HepG2 (cell line): Measurements from ENCODE around the gene ARHGAP26. TPM values are rescaled to one million over a fixed set of nuclear protein-coding genes. Genes with fewer than 3 reads are reported as not detected.

Experiments
- ATAC-seq: fragments of 200-7000 bp; cut with Tn5 transposase; 3 replicates; pipeline ENCODE4 v1.9.1; 2020; ENCODE audit warnings: mild to moderate bottlenecking, moderate library complexity
- BruUV-seq: library from RNA; stranded (reverse); fragments of 400-500 nt; replicated peaks from 2 replicates; lab custom pipeline; 2021; lab: Mats Ljungman, UMichigan
- CTCF ChIA-PET: fragments of 300-600 bp; formaldehyde crosslinking; extraction: SDS; loops from one replicate; lab custom pipeline; 2021; ENCODE audit warnings: low total read pairs, inconsistent platforms, low intra/inter-chr PET ratio; lab: Yijun Ruan, JAX
- POLR2A ChIA-PET: fragments of 350-600 bp; sonication (Branson Sonifier 250); formaldehyde crosslinking; loops from one replicate; lab custom pipeline; 2020; ENCODE audit warnings: antibody characterized with exemption, inconsistent platforms; lab: Yijun Ruan, JAX
- DNase-seq: peaks from one replicate; pipeline ENCODE4 v3.0.0-alpha.2; 2015; ENCODE audit warnings: low spot score
- FAIRE-seq: peaks from 3 replicates; lab custom pipeline; 2011; peaks lifted over from hg19 to GRCh38; lab: Jason Lieb, UNC
- H2AFZ ChIP-seq: one replicate; pipeline ENCODE4 v1.6.1; 2011; ENCODE audit warnings: low read length, inconsistent platforms
- H3K27ac ChIP-seq: fragments of 300-600 bp; 3 replicates; pipeline ENCODE4 v1.8.0; 2011; ENCODE audit warnings: mixed run types, mild to moderate bottlenecking, mixed read lengths, low read length, inconsistent platforms; ENCODE audit not compliant: insufficient read depth; ENCODE audit errors: extremely low read length
- H3K27me3 ChIP-seq, 2 experiments: fragments of 200-600 bp in 1 of 2; 2 replicates in 1 of 2; 3 replicates in 1 of 2; pipeline versions ENCODE4 v1.6.0 to v1.8.0; 2011; ENCODE audit warnings: low read length in 2 of 2, mild to moderate bottlenecking in 2 of 2, moderate library complexity in 2 of 2, inconsistent platforms in 1 of 2; ENCODE audit not compliant: insufficient read depth in 2 of 2, control insufficient read depth in 1 of 2
- H3K36me3 ChIP-seq, 2 experiments: fragments of 200-600 bp in 1 of 2; replicated peaks in 1 of 2; 2 replicates in 1 of 2; 3 replicates in 1 of 2; pipeline versions ENCODE4 v1.5.1 to v1.8.0; 2011; ENCODE audit warnings: low read length in 2 of 2, inconsistent platforms in 1 of 2; ENCODE audit not compliant: insufficient read depth in 2 of 2, control insufficient read depth in 1 of 2
- H3K4me1 ChIP-seq: 2 replicates; pipeline ENCODE4 v1.5.1; 2012; ENCODE audit warnings: low read length, inconsistent platforms; ENCODE audit not compliant: insufficient read depth
- H3K4me2 ChIP-seq: 2 replicates; pipeline ENCODE4 v1.6.0; 2011; ENCODE audit warnings: low read depth, low read length, inconsistent platforms
- H3K4me3 ChIP-seq, 3 experiments: fragments of 200-600 bp in 1 of 3; sonication (generic), shearing (Covaris generic) in 1 of 3; replicated peaks in 1 of 3; 2 replicates each; pipeline ENCODE4 v1.5.1; 2011 to 2016; ENCODE audit warnings: low read length in 3 of 3, inconsistent platforms in 2 of 3, low read depth in 2 of 3, mild to moderate bottlenecking in 2 of 3, control low read depth in 1 of 3, mixed read lengths in 1 of 3; ENCODE audit not compliant: insufficient read depth in 1 of 3
- H3K79me2 ChIP-seq: one replicate; pipeline ENCODE4 v1.6.1; 2011; ENCODE audit warnings: low read length, inconsistent platforms; ENCODE audit not compliant: insufficient read depth
- H3K9ac ChIP-seq: 2 replicates; pipeline ENCODE4 v1.6.0; 2011; ENCODE audit warnings: mild to moderate bottlenecking, low read depth, low read length, inconsistent platforms; ENCODE audit not compliant: insufficient read depth
- H3K9me3 ChIP-seq: 2 replicates; pipeline ENCODE4 v1.5.1; 2012; ENCODE audit warnings: mild to moderate bottlenecking, low read length
- H4K20me1 ChIP-seq: 2 replicates; pipeline ENCODE4 v1.6.0; 2011; ENCODE audit warnings: inconsistent platforms, mild to moderate bottlenecking, low read length, moderate library complexity; ENCODE audit not compliant: insufficient read depth
- AHR ChIP-seq: IDR thresholded peaks from 2 replicates; pipeline ENCODE4 v1.6.1; 2018; ENCODE audit warnings: missing genetic modification reagents, missing compliant biosample characterization
- FOXA1 ChIP-seq, 2 experiments: fragments of 450-650 bp in 1 of 2; sonication (generic) in 1 of 2; formaldehyde crosslinking in 1 of 2; IDR thresholded peaks; 2 replicates each; pipeline versions ENCODE4 v1.4.0 to v1.6.1; 2016 to 2020; ENCODE audit warnings: missing genetic modification reagents in 1 of 2
- HHEX ChIP-seq: IDR thresholded peaks from 2 replicates; pipeline ENCODE4 v1.6.1; 2016; ENCODE audit warnings: control low read depth
- JUNB ChIP-seq: sonication (generic); formaldehyde crosslinking; IDR thresholded peaks from 2 replicates; pipeline ENCODE4 v1.8.0; 2022; ENCODE audit warnings: missing genetic modification reagents, mild to moderate bottlenecking, borderline replicate concordance
- KLF6 ChIP-seq: IDR thresholded peaks from 2 replicates; pipeline ENCODE4 v1.8.0; 2016; ENCODE audit warnings: missing biosample characterization, missing genetic modification reagents
- NFYC ChIP-seq: IDR thresholded peaks from 2 replicates; pipeline ENCODE4 v1.6.1; 2016; ENCODE audit warnings: missing genetic modification reagents, missing compliant biosample characterization
- RARA ChIP-seq: IDR thresholded peaks from 2 replicates; pipeline ENCODE4 v1.6.1; 2016; ENCODE audit warnings: missing genetic modification reagents, missing compliant biosample characterization
- TBX3 ChIP-seq: fragments of 450-650 bp; IDR thresholded peaks from 2 replicates; pipeline ENCODE4 v1.6.1; 2017; ENCODE audit warnings: antibody characterized with exemption, mild to moderate bottlenecking, inconsistent platforms, borderline replicate concordance
- ZNF292 ChIP-seq: sonication (generic); formaldehyde crosslinking; IDR thresholded peaks from 2 replicates; pipeline ENCODE4 v1.8.1; 2022; ENCODE audit warnings: mild to moderate bottlenecking, low read depth, missing genetic modification reagents, borderline replicate concordance
- ZNF496 ChIP-seq: sonication (generic); formaldehyde crosslinking; IDR thresholded peaks from 2 replicates; pipeline ENCODE4 v1.8.1; 2023; ENCODE audit warnings: mild to moderate bottlenecking, moderate library complexity, missing genetic modification reagents; ENCODE audit not compliant: insufficient replicate concordance
- ZNF790 ChIP-seq: sonication (generic); formaldehyde crosslinking; IDR thresholded peaks from 2 replicates; pipeline ENCODE4 v1.8.0; 2022; ENCODE audit warnings: missing genetic modification reagents, mild to moderate bottlenecking, borderline replicate concordance
- WGBS: methylation state at CpG from one replicate; pipeline ENCODE4 v1.1.6; 2017; ENCODE audit warnings: low lambda C conversion rate; 5-methylcytosine and 5-hydroxymethylcytosine counted together
- in situ Hi-C: cut with HindIII; loops from 2 replicates; pipeline ENCODE4 v1.10.0; 2017; ENCODE audit warnings: low pct_unique_long_range_greater_than_20kb; ENCODE audit not compliant: extremely low pct_ligation_motif_present
- intact Hi-C: fragments of 100-400 bp; cut with micrococcal nuclease; formaldehyde crosslinking; loops from one replicate; pipeline ENCODE4 v1.10.0; 2022; ENCODE audit not compliant: unreplicated experiment
- polyA plus RNA-seq, 8 experiments: library from polyadenylated mRNA; depleted of rRNA in 3 of 8; stranded (reverse) in 7 of 8; unstranded in 1 of 8; fragments of >200 nt; fragmentation: Illumina TruSeq in 4 of 8; extraction: Trizol in 4 of 8; gene quantifications; 2 replicates each; pipeline versions ENCODE4 v1.2.1 to v1.2.3, GENCODE V29; 2011 to 2016; ENCODE audit warnings: low read depth in 4 of 8, missing spikeins in 1 of 8, mixed read lengths in 1 of 8; ENCODE audit not compliant: insufficient read depth in 1 of 8
- total RNA-seq, 5 experiments: library from RNA; depleted of rRNA; stranded (reverse); fragments of >200 nt; fragmentation: Illumina TruSeq; extraction: Trizol; gene quantifications; 2 replicates each; pipeline ENCODE4 v1.2.3, GENCODE V29; 2016; ENCODE audit warnings: low read depth in 1 of 5
- TF ChIP-seq, protein P1 (sequence below): sonication (generic); formaldehyde crosslinking; IDR thresholded peaks from 2 replicates; pipeline ENCODE4 v1.5.1; 2020; ENCODE audit warnings: missing genetic modification reagents, mild to moderate bottlenecking, borderline replicate concordance
- TF ChIP-seq, protein P2 (sequence below), 2 experiments: fragments of 450-650 bp in 1 of 2; sonication (generic) in 1 of 2; formaldehyde crosslinking; IDR thresholded peaks; 2 replicates each; pipeline versions ENCODE4 v1.5.0 to v1.8.0; 2020 to 2022; ENCODE audit warnings: mild to moderate bottlenecking in 1 of 2, missing genetic modification reagents in 1 of 2
- TF ChIP-seq, protein P3 (sequence below): sonication (generic); formaldehyde crosslinking; IDR thresholded peaks from 2 replicates; pipeline ENCODE4 v1.5.0; 2020; ENCODE audit warnings: missing genetic modification reagents, mild to moderate bottlenecking, borderline replicate concordance
- TF ChIP-seq, protein P4 (sequence below): IDR thresholded peaks from 2 replicates; pipeline ENCODE4 v1.6.1; 2012; ENCODE audit warnings: low read length, improper control_type of control experiment

Gene ARHGAP26
- total and polyA plus RNA-seq, 2 of the 13 experiments (the other 11 are each of a cell fraction or from before 2014, with no cell fraction given): 9.6 to 18.2 TPM

DNA sequence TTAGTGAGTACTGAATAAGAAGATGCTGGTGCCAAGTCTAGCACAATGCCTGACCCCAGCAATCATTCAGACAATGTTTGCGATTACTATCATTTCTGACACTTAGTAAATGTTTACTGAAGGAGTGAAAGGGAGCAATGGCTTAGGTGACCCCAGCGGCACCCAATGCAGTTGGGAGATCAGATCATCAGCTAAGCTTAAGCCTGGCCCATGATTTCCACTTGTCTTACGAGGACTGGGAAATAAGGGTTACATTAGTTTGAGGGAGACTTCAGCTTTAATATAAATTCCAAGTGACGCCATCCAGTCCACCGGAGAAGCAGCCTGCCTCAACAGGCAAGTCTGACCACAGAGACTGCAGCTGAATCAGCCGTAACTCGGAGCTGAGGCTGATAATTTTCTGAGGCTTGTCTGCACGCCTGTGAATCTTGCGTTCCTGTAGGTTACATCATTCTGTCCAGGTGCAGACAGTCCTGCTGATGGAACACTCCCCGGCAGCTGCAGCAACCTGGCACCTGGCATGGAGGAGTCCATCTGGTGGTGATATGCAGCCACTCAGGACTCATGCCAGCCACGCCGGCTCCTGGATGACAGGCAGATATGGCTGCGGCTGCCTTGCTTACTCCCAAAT lies 49.4 kb upstream of the ARHGAP26 start:
- ATAC-seq: peak; percentile 49
- in situ Hi-C loops: no loop called here
- no peak overlapping the region for H3K27ac ChIP-seq
- no peaks in the 10 kb centered on the region for H3K79me2 ChIP-seq
- peak overlapping the region in 1 of 3 experiments; percentile 45; a peak in 2 of 6 replicates for H3K4me3 ChIP-seq
- ChIA-PET CTCF (interaction anchor here (1.1 kb wide), 1 partner anchor 159 kb away, joined by 3 read pairs; no protein-coding TSS in a partner anchor), POLR2A (no interaction called here)
- peak overlapping the region; percentile 63 for H3K4me2 ChIP-seq
- peaks cover 44% of the 10 kb centered on the region for H3K4me1 ChIP-seq
- no peaks in the 10 kb centered on the region for H3K9me3 ChIP-seq
- H4K20me1 ChIP-seq: no peaks in the 10 kb centered on the region
- DNase-seq: peak; percentile 45
- peaks cover 6 to 57% of the 10 kb centered on the region in 2 experiments; a peak in 4 of 5 replicates for H3K27me3 ChIP-seq
- BruUV-seq: no TSS peak
- no peak overlapping the region for H2AFZ ChIP-seq
- WGBS: 3% methylated on average over 8 of the region's 13 CpGs
- no peaks in the 10 kb centered on the region for H3K36me3 ChIP-seq
- H3K9ac ChIP-seq: no peak overlapping the region
- peak; percentile 70 for FAIRE-seq
- intact Hi-C loops: no loop called here
- TF ChIP-seq, protein P1, sequence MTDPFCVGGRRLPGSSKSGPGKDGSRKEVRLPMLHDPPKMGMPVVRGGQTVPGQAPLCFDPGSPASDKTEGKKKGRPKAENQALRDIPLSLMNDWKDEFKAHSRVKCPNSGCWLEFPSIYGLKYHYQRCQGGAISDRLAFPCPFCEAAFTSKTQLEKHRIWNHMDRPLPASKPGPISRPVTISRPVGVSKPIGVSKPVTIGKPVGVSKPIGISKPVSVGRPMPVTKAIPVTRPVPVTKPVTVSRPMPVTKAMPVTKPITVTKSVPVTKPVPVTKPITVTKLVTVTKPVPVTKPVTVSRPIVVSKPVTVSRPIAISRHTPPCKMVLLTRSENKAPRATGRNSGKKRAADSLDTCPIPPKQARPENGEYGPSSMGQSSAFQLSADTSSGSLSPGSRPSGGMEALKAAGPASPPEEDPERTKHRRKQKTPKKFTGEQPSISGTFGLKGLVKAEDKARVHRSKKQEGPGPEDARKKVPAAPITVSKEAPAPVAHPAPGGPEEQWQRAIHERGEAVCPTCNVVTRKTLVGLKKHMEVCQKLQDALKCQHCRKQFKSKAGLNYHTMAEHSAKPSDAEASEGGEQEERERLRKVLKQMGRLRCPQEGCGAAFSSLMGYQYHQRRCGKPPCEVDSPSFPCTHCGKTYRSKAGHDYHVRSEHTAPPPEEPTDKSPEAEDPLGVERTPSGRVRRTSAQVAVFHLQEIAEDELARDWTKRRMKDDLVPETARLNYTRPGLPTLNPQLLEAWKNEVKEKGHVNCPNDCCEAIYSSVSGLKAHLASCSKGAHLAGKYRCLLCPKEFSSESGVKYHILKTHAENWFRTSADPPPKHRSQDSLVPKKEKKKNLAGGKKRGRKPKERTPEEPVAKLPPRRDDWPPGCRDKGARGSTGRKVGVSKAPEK (CRISPR knock-in tag): no peak
- TF ChIP-seq AHR (no peak), ZNF292 (CRISPR knock-in tag) (no peak), NFYC (CRISPR knock-in tag) (no peak), FOXA1 (IDR thresholded peaks at IDR 0.05) (no peak), FOXA1 (CRISPR knock-in tag; IDR thresholded peaks at IDR 0.05) (peak; percentile 53), JUNB (no peak), ZNF496 (CRISPR knock-in tag) (no peak), KLF6 (CRISPR knock-in tag) (no peak), HHEX (CRISPR knock-in tag) (peak; percentile 90), ZNF790 (CRISPR knock-in tag) (no peak), RARA (peak; percentile 87), TBX3 (peak; percentile 49; the same call in 1 of the 2 replicates)
- TF ChIP-seq, protein P2, sequence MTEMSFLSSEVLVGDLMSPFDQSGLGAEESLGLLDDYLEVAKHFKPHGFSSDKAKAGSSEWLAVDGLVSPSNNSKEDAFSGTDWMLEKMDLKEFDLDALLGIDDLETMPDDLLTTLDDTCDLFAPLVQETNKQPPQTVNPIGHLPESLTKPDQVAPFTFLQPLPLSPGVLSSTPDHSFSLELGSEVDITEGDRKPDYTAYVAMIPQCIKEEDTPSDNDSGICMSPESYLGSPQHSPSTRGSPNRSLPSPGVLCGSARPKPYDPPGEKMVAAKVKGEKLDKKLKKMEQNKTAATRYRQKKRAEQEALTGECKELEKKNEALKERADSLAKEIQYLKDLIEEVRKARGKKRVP (CRISPR knock-in tag; IDR thresholded peaks at IDR 0.05): peak in 1 of 2 experiments; percentile 68; a peak in 2 of 4 replicates
- TF ChIP-seq, protein P3, sequence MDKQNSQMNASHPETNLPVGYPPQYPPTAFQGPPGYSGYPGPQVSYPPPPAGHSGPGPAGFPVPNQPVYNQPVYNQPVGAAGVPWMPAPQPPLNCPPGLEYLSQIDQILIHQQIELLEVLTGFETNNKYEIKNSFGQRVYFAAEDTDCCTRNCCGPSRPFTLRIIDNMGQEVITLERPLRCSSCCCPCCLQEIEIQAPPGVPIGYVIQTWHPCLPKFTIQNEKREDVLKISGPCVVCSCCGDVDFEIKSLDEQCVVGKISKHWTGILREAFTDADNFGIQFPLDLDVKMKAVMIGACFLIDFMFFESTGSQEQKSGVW: no peak
- TF ChIP-seq, protein P4, sequence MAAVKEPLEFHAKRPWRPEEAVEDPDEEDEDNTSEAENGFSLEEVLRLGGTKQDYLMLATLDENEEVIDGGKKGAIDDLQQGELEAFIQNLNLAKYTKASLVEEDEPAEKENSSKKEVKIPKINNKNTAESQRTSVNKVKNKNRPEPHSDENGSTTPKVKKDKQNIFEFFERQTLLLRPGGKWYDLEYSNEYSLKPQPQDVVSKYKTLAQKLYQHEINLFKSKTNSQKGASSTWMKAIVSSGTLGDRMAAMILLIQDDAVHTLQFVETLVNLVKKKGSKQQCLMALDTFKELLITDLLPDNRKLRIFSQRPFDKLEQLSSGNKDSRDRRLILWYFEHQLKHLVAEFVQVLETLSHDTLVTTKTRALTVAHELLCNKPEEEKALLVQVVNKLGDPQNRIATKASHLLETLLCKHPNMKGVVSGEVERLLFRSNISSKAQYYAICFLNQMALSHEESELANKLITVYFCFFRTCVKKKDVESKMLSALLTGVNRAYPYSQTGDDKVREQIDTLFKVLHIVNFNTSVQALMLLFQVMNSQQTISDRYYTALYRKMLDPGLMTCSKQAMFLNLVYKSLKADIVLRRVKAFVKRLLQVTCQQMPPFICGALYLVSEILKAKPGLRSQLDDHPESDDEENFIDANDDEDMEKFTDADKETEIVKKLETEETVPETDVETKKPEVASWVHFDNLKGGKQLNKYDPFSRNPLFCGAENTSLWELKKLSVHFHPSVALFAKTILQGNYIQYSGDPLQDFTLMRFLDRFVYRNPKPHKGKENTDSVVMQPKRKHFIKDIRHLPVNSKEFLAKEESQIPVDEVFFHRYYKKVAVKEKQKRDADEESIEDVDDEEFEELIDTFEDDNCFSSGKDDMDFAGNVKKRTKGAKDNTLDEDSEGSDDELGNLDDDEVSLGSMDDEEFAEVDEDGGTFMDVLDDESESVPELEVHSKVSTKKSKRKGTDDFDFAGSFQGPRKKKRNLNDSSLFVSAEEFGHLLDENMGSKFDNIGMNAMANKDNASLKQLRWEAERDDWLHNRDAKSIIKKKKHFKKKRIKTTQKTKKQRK: no peak
